ENCODE results near the gene CHST11.
A peak's percentile ranks its signal among the peaks of the same experiment; 100 is the strongest.

DNA sequence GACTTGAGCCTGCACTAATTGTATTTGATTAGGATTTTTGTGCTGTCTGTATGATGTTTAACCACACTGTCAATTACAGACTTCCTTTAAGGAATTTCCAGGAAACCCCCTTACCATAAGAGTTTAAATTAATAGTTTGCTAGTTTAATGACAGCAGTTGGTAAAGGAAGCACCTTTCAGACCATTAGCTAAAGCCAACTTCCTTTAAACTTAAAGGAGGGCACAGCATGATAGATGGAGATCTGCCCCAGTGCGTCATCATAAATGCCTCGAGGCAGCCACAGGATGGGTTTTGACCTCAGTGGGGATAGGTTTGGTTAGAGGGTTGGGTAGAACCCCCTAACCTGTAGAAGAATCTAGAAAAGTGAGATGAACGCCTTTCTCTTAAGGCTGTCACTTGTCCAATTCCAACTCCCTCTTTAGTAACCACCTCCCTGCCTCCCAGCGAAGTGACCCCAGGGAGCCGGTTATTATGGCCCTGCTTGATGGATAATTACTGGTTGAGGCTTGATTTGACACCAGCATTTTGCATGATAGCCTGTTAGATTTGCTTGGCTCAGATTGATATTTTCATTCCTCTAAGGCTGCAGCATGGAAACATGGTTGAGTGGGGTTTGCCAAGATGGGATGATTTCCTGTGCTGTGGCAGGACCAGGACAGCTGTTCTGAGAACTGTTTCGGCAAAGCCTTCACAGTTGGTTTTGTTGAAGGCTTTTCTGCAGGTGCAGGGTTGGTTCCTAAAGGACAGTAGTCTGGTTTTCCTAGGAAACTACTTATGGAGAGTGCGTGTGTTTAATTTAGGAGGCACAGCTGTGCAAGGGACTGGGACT is 62.7 kb downstream of the CHST11 start:
- TF ChIP-seq CTCF (IDR thresholded peaks at IDR 0.05 in 2 of 3, conservative IDR thresholded peaks at IDR 0.05 in 1 of 3; ENCODE audit: control insufficient read depth in 2 of 3, extremely low read depth in 1 of 3, insufficient read depth in 1 of 3, low read depth in 3 of 3, low read length in 3 of 3) (no peak), EZH2 (IDR thresholded peaks at IDR 0.05; ENCODE audit: borderline replicate concordance, control insufficient read depth, low read depth, low read length) (no peak), CUX1 (IDR thresholded peaks at IDR 0.05; ENCODE audit: insufficient replicate concordance, low read depth, low read length) (no peak), NFYA (IDR thresholded peaks at IDR 0.05; ENCODE audit: borderline replicate concordance, low read depth, low read length) (no peak), RELB (IDR thresholded peaks at IDR 0.05; ENCODE audit: low read depth) (peak; percentile 46), TARDBP (IDR thresholded peaks at IDR 0.05; ENCODE audit: borderline replicate concordance) (no peak)
- TF ChIP-seq, protein P1, sequence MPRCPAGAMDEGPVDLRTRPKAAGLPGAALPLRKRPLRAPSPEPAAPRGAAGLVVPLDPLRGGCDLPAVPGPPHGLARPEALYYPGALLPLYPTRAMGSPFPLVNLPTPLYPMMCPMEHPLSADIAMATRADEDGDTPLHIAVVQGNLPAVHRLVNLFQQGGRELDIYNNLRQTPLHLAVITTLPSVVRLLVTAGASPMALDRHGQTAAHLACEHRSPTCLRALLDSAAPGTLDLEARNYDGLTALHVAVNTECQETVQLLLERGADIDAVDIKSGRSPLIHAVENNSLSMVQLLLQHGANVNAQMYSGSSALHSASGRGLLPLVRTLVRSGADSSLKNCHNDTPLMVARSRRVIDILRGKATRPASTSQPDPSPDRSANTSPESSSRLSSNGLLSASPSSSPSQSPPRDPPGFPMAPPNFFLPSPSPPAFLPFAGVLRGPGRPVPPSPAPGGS (IDR thresholded peaks at IDR 0.05; ENCODE audit: borderline replicate concordance, insufficient read depth, low read depth, low read length, poor library complexity, severe bottlenecking) = no peak
